G401 (cell line): ENCODE data around the gene JTB. TPM values are rescaled to one million over a fixed set of nuclear protein-coding genes. Genes with fewer than 3 reads are reported as not detected.
A peak's percentile ranks its signal among the peaks of the same experiment; 100 is the strongest.
"Not testable (repeated sequence)": the region's sequence is repeated elsewhere in the genome, so short reads cannot be mapped to it uniquely, and the experiment has no call there.

Source experiments
- DNase-seq: peaks from one replicate; pipeline ENCODE4 v3.0.0-alpha.2; 2015; ENCODE audit warnings: low spot score
- in situ Hi-C: cut with HindIII; loops from 2 replicates; pipeline ENCODE4 v1.10.0; 2016; ENCODE audit warnings: low sequenced_read_pairs, mixed read lengths
- total RNA-seq: library from RNA; depleted of rRNA; stranded (reverse); fragments of >200 nt; shearing (Covaris generic); gene quantifications from 2 replicates; pipeline ENCODE4 v1.2.3, GENCODE V29; 2014; rRNA removed

Gene JTB
- 196 TPM in 2 replicates for total RNA-seq

- in situ Hi-C loops, result no loop called here
- peak; percentile 91 for DNase-seq
These were observed at the start of gene JTB for GRCh38 chr1:153977250-153978240. Gene JTB, minus strand, starts transcription at chr1:153977674. Its CDS starts 422 bp downstream, at chr1:153977252.

- no peak for DNase-seq
- in situ Hi-C loops, result no loop called here
These were observed 42.5 kb upstream of the JTB start for GRCh38 chr1:154019940-154020339.

- no peak for DNase-seq
- in situ Hi-C loops, result no loop called here
These were observed 41.8 kb upstream of the JTB start for GRCh38 chr1:154019269-154019668.

- in situ Hi-C loops, result no loop called here
- DNase-seq, result no peak
These were observed 36.9 kb upstream of the JTB start for GRCh38 chr1:154014154-154014907.

- DNase-seq, in situ Hi-C loops: not testable (repeated sequence)
These were observed 35.1 kb upstream of the JTB start for GRCh38 chr1:154012543-154012942.

- in situ Hi-C loops, result no loop called here
- DNase-seq, result no peak
These were observed 34.7 kb upstream of the JTB start for GRCh38 chr1:154012129-154012528.

- DNase-seq, result no peak
- in situ Hi-C loops, result no loop called here
These were observed 28.7 kb upstream of the JTB start for GRCh38 chr1:154006136-154006535.

- in situ Hi-C loops, result no loop called here
- no peak for DNase-seq
These were observed 22.9 kb upstream of the JTB start for GRCh38 chr1:154000420-154000819.

- DNase-seq, in situ Hi-C loops: not testable (repeated sequence)
These were observed 19.4 kb upstream of the JTB start for GRCh38 chr1:153996882-153997281.

GRCh38 chr1:153995640-153996039, 18.2 kb upstream of the JTB start:
- no peak for DNase-seq
- in situ Hi-C loops, result no loop called here

- in situ Hi-C loops, result no loop called here
- DNase-seq, result no peak
These were observed 17.7 kb upstream of the JTB start for GRCh38 chr1:153995202-153995601.

- in situ Hi-C loops, result no loop called here
- DNase-seq, result no peak
These were observed 14.3 kb upstream of the JTB start for GRCh38 chr1:153991806-153992205.

GRCh38 chr1:153991151-153991630, 13.7 kb upstream of the JTB start:
- no peak for DNase-seq
- in situ Hi-C loops, result no loop called here

- DNase-seq, result peak; percentile 99
- in situ Hi-C loops, result no loop called here
These were observed 13.1 kb upstream of the JTB start, which contains the start of gene RPS27 for GRCh38 chr1:153990468-153991150. Gene RPS27, plus strand, starts transcription at chr1:153990762. Its CDS starts 35 bp downstream, at chr1:153990797.

- no peak for DNase-seq
- in situ Hi-C loops, result no loop called here
These were observed 10.1 kb upstream of the JTB start for GRCh38 chr1:153987621-153988020.

- in situ Hi-C loops, result no loop called here
- DNase-seq, result peak; percentile 46
These were observed 8.7 kb upstream of the JTB start, which contains the start of gene RAB13 for GRCh38 chr1:153985941-153986761. Gene RAB13, minus strand, starts transcription at chr1:153986339. Its CDS starts 103 bp downstream, at chr1:153986236.

GRCh38 chr1:153985341-153985912, 8.0 kb upstream of the JTB start:
- DNase-seq, result no peak

More at GRCh38 chr1:153985341-153985912, 8.0 kb upstream of the JTB start:
- in situ Hi-C loops, result no loop called here
